HCT116 (cell line): ENCODE measurements around the gene GLRA2. TPM values are rescaled to one million over a fixed set of nuclear protein-coding genes. Genes with fewer than 3 reads are reported as not detected.

Experiments
- ATAC-seq: fragments of 200-7000 bp; cut with Tn5 transposase; 2 replicates; pipeline ENCODE4 v1.9.1; 2020; ENCODE audit warnings: mild to moderate bottlenecking, moderate library complexity
- BruUV-seq: library from RNA; stranded (reverse); fragments of 400-500 nt; replicated peaks from 2 replicates; lab custom pipeline; 2021; lab: Mats Ljungman, UMichigan
- CTCF ChIA-PET: fragments of 300-600 bp; sonication (Branson Sonifier 250); formaldehyde crosslinking; loops from one replicate; lab custom pipeline; 2021; ENCODE audit warnings: antibody characterized with exemption; lab: Charles Lee
- POLR2A ChIA-PET: fragments of 300-600, 350-600 bp; sonication (Branson Sonifier 250); formaldehyde crosslinking; loops from one replicate; lab custom pipeline; 2021; ENCODE audit warnings: antibody characterized with exemption; lab: Charles Lee
- RAD21 ChIA-PET, 2 experiments: fragments of 300-600 bp; sonication (Branson Sonifier 250); formaldehyde crosslinking; loops; one replicate each; lab custom pipeline; 2023; ENCODE audit warnings: low total read pairs in 2 of 2; ENCODE audit not compliant: uncharacterized antibody in 2 of 2, unreplicated experiment in 2 of 2, low non-redundant PET in 1 of 2; lab: Charles Lee
- DNase-seq: peaks from one replicate; pipeline ENCODE4 v3.0.0-alpha.2; 2010; ENCODE audit warnings: low read depth, low spot score
- H2AFZ ChIP-seq: fragments of 200-600 bp; shearing (Covaris generic), sonication (generic); 2 replicates; pipeline ENCODE4 v1.6.1; 2017; ENCODE audit warnings: low read depth, mixed run types, mixed read lengths, antibody characterized with exemption, low read length; ENCODE audit not compliant: poor library complexity, severe bottlenecking
- H3K27ac ChIP-seq: 2 replicates; pipeline ENCODE4 v1.5.1; 2012; ENCODE audit warnings: low read depth, low read length
- H3K27me3 ChIP-seq: fragments of 200-600 bp; sonication (generic); 2 replicates; pipeline ENCODE4 v1.6.1; 2016; ENCODE audit warnings: mixed run types, low read length, mixed read lengths; ENCODE audit not compliant: insufficient read depth
- H3K36me3 ChIP-seq, 2 experiments: fragments of 200-500 bp in 1 of 2; fragments of 200-600 bp in 1 of 2; sonication (Bioruptor generic) in 1 of 2; sonication (generic) in 1 of 2; 2 replicates each; pipeline versions ENCODE4 v1.5.1 to v1.6.1; 2014 to 2016; ENCODE audit warnings: low read length in 2 of 2, inconsistent platforms in 1 of 2, mixed read lengths in 1 of 2, mixed run types in 1 of 2; ENCODE audit not compliant: insufficient read depth in 2 of 2, control insufficient read depth in 1 of 2
- H3K4me1 ChIP-seq, 2 experiments: fragments of 200-600 bp in 1 of 2; sonication (generic) in 1 of 2; 2 replicates each; pipeline versions ENCODE4 v1.5.1 to v1.6.1; 2012 to 2017; ENCODE audit warnings: low read length in 2 of 2, inconsistent platforms in 1 of 2, mild to moderate bottlenecking in 1 of 2, mixed read lengths in 1 of 2, mixed run types in 1 of 2, moderate library complexity in 1 of 2; ENCODE audit not compliant: insufficient read depth in 2 of 2, control insufficient read depth in 1 of 2
- H3K4me2 ChIP-seq: fragments of 200-600 bp; sonication (generic); 2 replicates; pipeline ENCODE4 v1.6.1; 2017; ENCODE audit warnings: mixed run types, low read length, mixed read lengths
- H3K4me3 ChIP-seq, 2 experiments: fragments of 200-600 bp in 1 of 2; sonication (generic) in 1 of 2; replicated peaks in 1 of 2; 2 replicates each; pipeline ENCODE4 v1.5.1; 2011 to 2016; ENCODE audit warnings: low read length in 2 of 2, control low read depth in 1 of 2, low read depth in 1 of 2, mild to moderate bottlenecking in 1 of 2, mixed read lengths in 1 of 2, mixed run types in 1 of 2
- H3K79me2 ChIP-seq: fragments of 200-600 bp; sonication (generic); 2 replicates; pipeline ENCODE4 v1.6.1; 2017; ENCODE audit warnings: mild to moderate bottlenecking, mixed run types, low read length, moderate library complexity, mixed read lengths; ENCODE audit not compliant: insufficient read depth
- H3K9ac ChIP-seq: fragments of 200-600 bp; sonication (generic); 2 replicates; pipeline ENCODE4 v1.6.1; 2016; ENCODE audit warnings: low read length, mixed read lengths
- H3K9me2 ChIP-seq: fragments of 200-600 bp; sonication (generic), shearing (Covaris generic); 2 replicates; pipeline ENCODE4 v1.6.1; 2017; ENCODE audit warnings: mixed run types, mild to moderate bottlenecking, moderate library complexity; ENCODE audit not compliant: insufficient read depth
- H3K9me3 ChIP-seq, 2 experiments: fragments of 200-500 bp in 1 of 2; fragments of 200-600 bp in 1 of 2; sonication (Bioruptor generic) in 1 of 2; sonication (generic) in 1 of 2; 2 replicates each; pipeline ENCODE4 v1.6.1; 2014 to 2017; ENCODE audit warnings: low read length in 2 of 2, mixed read lengths in 2 of 2, inconsistent platforms in 1 of 2, low read depth in 1 of 2, mild to moderate bottlenecking in 1 of 2, mixed run types in 1 of 2, moderate library complexity in 1 of 2; ENCODE audit not compliant: control insufficient read depth in 1 of 2, insufficient read depth in 1 of 2
- H4K20me1 ChIP-seq: fragments of 200-600 bp; sonication (generic), shearing (Covaris generic); 2 replicates; pipeline ENCODE4 v1.6.1; 2017; ENCODE audit warnings: mixed run types, mild to moderate bottlenecking, moderate library complexity; ENCODE audit not compliant: insufficient read depth
- CEBPB ChIP-seq: IDR thresholded peaks from 2 replicates; pipeline ENCODE4 v1.6.1; 2012; ENCODE audit warnings: low read depth
- FOSL1 ChIP-seq: IDR thresholded peaks from 2 replicates; pipeline ENCODE4 v1.6.1; 2012; ENCODE audit warnings: low read depth
- JUND ChIP-seq: IDR thresholded peaks from 2 replicates; pipeline ENCODE4 v1.6.1; 2012
- POLR2A ChIP-seq: IDR thresholded peaks from 2 replicates; pipeline ENCODE4 v1.7.0; 2011; ENCODE audit warnings: borderline replicate concordance; ENCODE audit not compliant: insufficient read depth, insufficient read length; ENCODE audit errors: extremely low read depth
- SIN3A ChIP-seq: IDR thresholded peaks from 2 replicates; pipeline ENCODE4 v1.6.1; 2012; ENCODE audit warnings: low read depth
- YY1 ChIP-seq: IDR thresholded peaks from 2 replicates; pipeline ENCODE4 v1.6.1; 2011; ENCODE audit warnings: low read length, low read depth, moderate library complexity, mild to moderate bottlenecking; ENCODE audit not compliant: insufficient replicate concordance; ENCODE audit errors: extremely low read depth
- ZFX ChIP-seq: fragments of 450-650 bp; IDR thresholded peaks from 2 replicates; pipeline ENCODE4 v1.6.1; 2017
- ZNF274 ChIP-seq: fragments of 200-500 bp; sonication (Bioruptor generic); IDR thresholded peaks from 2 replicates; pipeline ENCODE4 v1.6.1; 2014; ENCODE audit warnings: mild to moderate bottlenecking, low read depth, low read length, inconsistent platforms
- intact Hi-C: fragments of 100-400 bp; cut with micrococcal nuclease; formaldehyde crosslinking; loops from 2 replicates; pipeline ENCODE4 v1.10.0; 2022
- total RNA-seq: library from RNA; stranded (reverse); gene quantifications from one replicate; pipeline ENCODE4 v1.2.1, GENCODE V29; 2021; ENCODE audit not compliant: unreplicated experiment
- TF ChIP-seq, protein P1 (sequence below): IDR thresholded peaks from 2 replicates; pipeline ENCODE4 v1.6.1; 2012
- TF ChIP-seq, protein P2 (sequence below), 3 experiments: fragments of 200-600 bp in 1 of 3; sonication (generic) in 1 of 3; IDR thresholded peaks in 2 of 3; conservative IDR thresholded peaks in 1 of 3; 2 replicates each; pipeline ENCODE4 v1.5.1; 2012 to 2017; ENCODE audit warnings: low read depth in 2 of 3, low read length in 2 of 3, antibody characterized with exemption in 1 of 3, borderline replicate concordance in 1 of 3, control low read depth in 1 of 3, mild to moderate bottlenecking in 1 of 3, mixed read lengths in 1 of 3, mixed run types in 1 of 3, moderate library complexity in 1 of 3; ENCODE audit not compliant: insufficient read depth in 1 of 3

GLRA2 gene
- total RNA-seq, 1 experiment from 2014 or later, result not detected

DNA sequence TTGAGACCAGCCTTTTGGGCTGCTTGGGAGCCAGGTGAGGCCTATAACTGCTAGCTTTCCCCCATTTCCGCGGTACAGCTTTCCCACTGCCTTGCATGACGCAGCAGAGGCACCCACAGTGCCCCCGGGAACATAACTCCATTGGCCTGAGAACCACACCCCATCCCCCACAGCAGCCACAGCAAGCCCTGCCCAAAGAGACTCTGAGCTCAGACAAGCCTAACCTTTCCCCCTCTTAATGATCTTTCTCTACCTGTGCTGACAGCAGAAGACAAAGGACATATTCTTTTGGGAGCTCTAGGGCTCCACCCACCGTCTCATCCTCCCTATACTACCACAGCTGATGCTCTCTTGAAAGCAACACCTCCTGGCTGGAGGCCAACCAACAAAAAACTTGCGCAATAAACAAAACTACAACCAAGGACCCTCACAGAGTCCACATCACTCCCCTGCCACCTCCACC is 228.7 kb downstream of the GLRA2 start:
- TF ChIP-seq ZFX (no peak), SIN3A (no peak), JUND (no peak), ZNF274 (no peak), FOSL1 (no peak), POLR2A (no peak), CEBPB (no peak), YY1 (no peak)
- TF ChIP-seq, protein P1, sequence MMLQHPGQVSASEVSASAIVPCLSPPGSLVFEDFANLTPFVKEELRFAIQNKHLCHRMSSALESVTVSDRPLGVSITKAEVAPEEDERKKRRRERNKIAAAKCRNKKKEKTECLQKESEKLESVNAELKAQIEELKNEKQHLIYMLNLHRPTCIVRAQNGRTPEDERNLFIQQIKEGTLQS, result no peak
- TF ChIP-seq, protein P2, sequence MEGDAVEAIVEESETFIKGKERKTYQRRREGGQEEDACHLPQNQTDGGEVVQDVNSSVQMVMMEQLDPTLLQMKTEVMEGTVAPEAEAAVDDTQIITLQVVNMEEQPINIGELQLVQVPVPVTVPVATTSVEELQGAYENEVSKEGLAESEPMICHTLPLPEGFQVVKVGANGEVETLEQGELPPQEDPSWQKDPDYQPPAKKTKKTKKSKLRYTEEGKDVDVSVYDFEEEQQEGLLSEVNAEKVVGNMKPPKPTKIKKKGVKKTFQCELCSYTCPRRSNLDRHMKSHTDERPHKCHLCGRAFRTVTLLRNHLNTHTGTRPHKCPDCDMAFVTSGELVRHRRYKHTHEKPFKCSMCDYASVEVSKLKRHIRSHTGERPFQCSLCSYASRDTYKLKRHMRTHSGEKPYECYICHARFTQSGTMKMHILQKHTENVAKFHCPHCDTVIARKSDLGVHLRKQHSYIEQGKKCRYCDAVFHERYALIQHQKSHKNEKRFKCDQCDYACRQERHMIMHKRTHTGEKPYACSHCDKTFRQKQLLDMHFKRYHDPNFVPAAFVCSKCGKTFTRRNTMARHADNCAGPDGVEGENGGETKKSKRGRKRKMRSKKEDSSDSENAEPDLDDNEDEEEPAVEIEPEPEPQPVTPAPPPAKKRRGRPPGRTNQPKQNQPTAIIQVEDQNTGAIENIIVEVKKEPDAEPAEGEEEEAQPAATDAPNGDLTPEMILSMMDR (IDR thresholded peaks at IDR 0.05 in 2 of 3, conservative IDR thresholded peaks at IDR 0.05 in 1 of 3; ENCODE audit: borderline replicate concordance in 1 of 3, insufficient read depth in 1 of 3, low read depth in 2 of 3, low read length in 2 of 3), result no peak
- H3K4me2 ChIP-seq, result no peak overlapping the region
- no TSS peak for BruUV-seq
- H3K9ac ChIP-seq, result no peak overlapping the region
- ChIA-PET CTCF (no interaction called here), RAD21 (no interaction called here), POLR2A (no interaction called here)
- DNase-seq, result no peak
- no peaks in the 10 kb centered on the region for H3K79me2 ChIP-seq
- intact Hi-C loops, result no loop called here
- H4K20me1 ChIP-seq, result no peaks in the 10 kb centered on the region
- H3K4me1 ChIP-seq, result no peaks in the 10 kb centered on the region
- H3K27ac ChIP-seq, result no peak overlapping the region
- no peak for ATAC-seq
- H3K27me3 ChIP-seq, result no peaks in the 10 kb centered on the region
- no peaks in the 10 kb centered on the region for H3K9me3 ChIP-seq
- no peak overlapping the region for H2AFZ ChIP-seq
- H3K9me2 ChIP-seq, result no peaks in the 10 kb centered on the region
- H3K4me3 ChIP-seq, result no peak overlapping the region
- no peaks in the 10 kb centered on the region for H3K36me3 ChIP-seq
